ENCODE results near the gene RIOK1. TPM values are rescaled to one million over a fixed set of nuclear protein-coding genes. Genes with fewer than 3 reads are reported as not detected.
"Not testable (repeated sequence)": the region's sequence is repeated elsewhere in the genome, so short reads cannot be mapped to it uniquely, and the experiment has no call there.

RIOK1 gene
- total and polyA plus RNA-seq, 7 experiments from 2014 or later = 17.2 to 39.9 (median 26.4) TPM

DNA sequence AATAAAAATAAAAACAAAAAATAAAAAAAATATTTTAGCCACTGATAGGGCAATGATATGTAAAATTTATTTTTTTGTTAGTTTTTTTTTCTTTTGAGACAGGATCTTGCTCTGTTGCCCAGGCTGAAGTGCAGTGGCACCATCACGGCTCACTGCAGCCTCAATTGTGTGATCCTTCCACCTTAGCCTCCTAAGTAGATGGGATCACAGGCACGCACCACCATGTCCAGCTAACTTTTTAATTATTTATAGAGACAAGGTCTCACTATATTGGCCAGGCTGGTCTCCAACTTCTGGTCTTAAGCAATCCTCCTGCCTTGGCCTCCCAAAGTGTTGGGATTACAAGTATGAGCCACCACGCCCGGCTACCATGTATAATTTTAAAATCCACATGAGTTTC lies 59.4 kb downstream of the RIOK1 start:
- H3K27ac Mint-ChIP-seq = no peak overlapping the region
- H3K27ac ChIP-seq (ENCODE audit: low read depth, low read length) = no peak overlapping the region
- DNase-seq (no peak), ATAC-seq (no peak)
- CTCF ChIA-PET = no interaction called here
- no peak overlapping the region for H3K4me3 ChIP-seq (ENCODE audit: low read length)
- intact Hi-C loops (cut with micrococcal nuclease) = no loop called here
- peaks cover 0 to 16% (median 9%) of the 10 kb centered on the region in 5 donors for H3K27me3 Mint-ChIP-seq
- no peaks in the 10 kb centered on the region for H3K9me3 Mint-ChIP-seq
- POLR2A ChIA-PET = no interaction called here
- no peak overlapping the region for H3K4me3 Mint-ChIP-seq
- H3K36me3 Mint-ChIP-seq = no peaks in the 10 kb centered on the region
- H3K27me3 ChIP-seq (ENCODE audit: control insufficient read depth in 2 of 2, insufficient read depth in 2 of 2, low read length in 2 of 2) = no peaks in the 10 kb centered on the region
- H3K36me3 ChIP-seq (ENCODE audit: control insufficient read depth in 2 of 3, insufficient read depth in 3 of 3, low read length in 3 of 3) = no peaks in the 10 kb centered on the region
- H3K4me1 ChIP-seq (ENCODE audit: control insufficient read depth in 2 of 2, insufficient read depth in 2 of 2, low read length in 2 of 2) = no peaks in the 10 kb centered on the region
- H3K4me1 Mint-ChIP-seq = no peaks in the 10 kb centered on the region
- H3K9me3 ChIP-seq (ENCODE audit: control insufficient read depth in 2 of 3, low read length in 3 of 3) = no peaks in the 10 kb centered on the region

DNA sequence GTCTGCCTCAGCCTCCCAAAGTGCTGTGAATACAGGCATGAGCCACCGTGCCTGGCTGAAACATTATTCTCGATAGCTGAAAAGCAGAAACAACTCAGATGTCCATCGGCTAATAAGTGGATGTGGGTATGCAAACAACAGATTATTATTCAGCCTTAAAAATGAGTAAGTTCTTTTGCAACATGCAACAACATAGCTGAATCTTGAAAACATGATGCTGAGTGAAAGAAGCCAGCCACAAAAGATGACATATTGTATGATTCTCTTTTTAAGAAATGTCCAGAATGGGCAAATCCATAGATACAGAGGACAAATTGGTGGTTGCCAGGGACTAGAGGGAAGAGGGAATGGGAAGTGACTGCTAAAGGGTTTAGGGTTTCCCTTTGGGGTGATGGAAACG lies 61.7 kb downstream of the RIOK1 start:
- Mint-ChIP-seq H3K27ac (no peak overlapping the region), H3K4me1 (no peaks in the 10 kb centered on the region), H3K4me3 (no peak overlapping the region), H3K9me3 (no peaks in the 10 kb centered on the region), H3K27me3 (peaks cover 0 to 12% (median 6%) of the 10 kb centered on the region in 5 donors), H3K36me3 (no peaks in the 10 kb centered on the region)
- Histone ChIP-seq H3K9me3 (ENCODE audit: control insufficient read depth in 2 of 3, low read length in 3 of 3) (no peaks in the 10 kb centered on the region), H3K27me3 (ENCODE audit: control insufficient read depth in 2 of 2, insufficient read depth in 2 of 2, low read length in 2 of 2) (no peaks in the 10 kb centered on the region), H3K36me3 (ENCODE audit: control insufficient read depth in 2 of 3, insufficient read depth in 3 of 3, low read length in 3 of 3) (no peaks in the 10 kb centered on the region), H3K4me3 (ENCODE audit: low read length) (no peak overlapping the region), H3K27ac (ENCODE audit: low read depth, low read length) (no peak overlapping the region), H3K4me1 (ENCODE audit: control insufficient read depth in 2 of 2, insufficient read depth in 2 of 2, low read length in 2 of 2) (no peaks in the 10 kb centered on the region)
- DNase-seq = no peak
- CTCF ChIA-PET = interaction anchor here (0.6 kb wide), 1 partner anchor 778 kb away, joined by 3 read pairs; no protein-coding TSS in a partner anchor
- no peak for ATAC-seq
- intact Hi-C loops (cut with micrococcal nuclease) = no loop called here
- POLR2A ChIA-PET = no interaction called here

DNA sequence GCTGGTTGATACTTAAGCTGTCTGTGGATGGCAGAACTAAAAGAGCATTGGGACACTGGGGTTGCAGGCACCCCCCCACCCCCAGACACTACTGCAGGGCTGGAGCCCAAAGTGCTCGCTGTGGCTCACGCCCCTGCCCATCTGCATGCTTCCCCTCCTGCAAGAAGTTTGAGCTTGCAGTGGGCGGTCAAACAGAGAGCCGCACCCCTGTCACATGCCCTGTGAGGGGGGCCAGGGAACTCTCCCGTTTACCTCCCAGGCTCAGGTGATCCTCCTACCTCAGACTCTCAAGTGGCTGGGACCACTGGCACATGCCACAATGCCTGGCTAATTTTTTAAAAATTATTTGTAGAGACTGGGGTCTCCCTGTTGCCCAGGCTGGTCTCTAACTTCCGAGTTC lies 63.3 kb downstream of the RIOK1 start:
- peaks cover 0 to 4% (median 0%) of the 10 kb centered on the region in 11 donors for H3K9me3 Mint-ChIP-seq

DNA sequence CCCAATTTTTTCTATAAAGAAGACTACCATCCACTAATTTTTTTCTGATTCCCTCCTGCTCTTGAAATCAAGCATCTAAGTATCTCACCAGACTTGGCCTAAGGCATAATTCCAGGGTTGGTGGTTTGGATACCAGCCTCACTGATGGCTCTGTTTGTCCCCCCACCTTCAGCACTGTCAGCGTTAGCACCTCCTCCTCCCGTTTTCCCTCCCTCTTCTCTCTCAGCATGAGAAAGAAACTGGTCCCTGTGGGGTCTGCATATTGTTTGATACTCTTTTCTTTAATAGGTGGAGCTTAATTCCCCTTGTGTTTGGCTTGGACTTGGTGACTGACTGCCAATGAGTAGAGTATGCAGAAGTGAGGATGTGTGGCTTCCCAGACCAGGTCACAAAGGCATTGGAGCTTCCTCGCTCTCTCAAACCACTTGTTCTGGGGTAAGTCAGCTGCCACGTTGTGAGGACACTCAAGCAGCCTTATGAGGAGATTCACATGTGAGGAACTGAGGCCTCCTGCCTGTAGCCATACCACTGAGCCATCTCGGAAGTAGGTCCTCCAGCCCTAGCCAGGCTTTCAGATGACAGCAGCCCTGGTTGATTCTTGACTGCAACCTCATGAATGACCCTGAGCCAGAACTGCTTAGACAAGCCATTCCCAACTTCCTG lies 65.2 kb downstream of the RIOK1 start:
- CTCF ChIA-PET = interaction anchor here (0.6 kb wide), 1 partner anchor 20 kb away, joined by 3 read pairs; no protein-coding TSS in a partner anchor
- Histone ChIP-seq H3K4me1 (ENCODE audit: control insufficient read depth in 2 of 2, insufficient read depth in 2 of 2, low read length in 2 of 2) (no peaks in the 10 kb centered on the region), H3K27me3 (ENCODE audit: control insufficient read depth in 2 of 2, insufficient read depth in 2 of 2, low read length in 2 of 2) (no peaks in the 10 kb centered on the region), H3K9me3 (ENCODE audit: control insufficient read depth in 2 of 3, low read length in 3 of 3) (no peaks in the 10 kb centered on the region), H3K27ac (ENCODE audit: low read depth, low read length) (no peak overlapping the region), H3K4me3 (ENCODE audit: low read length) (no peak overlapping the region), H3K36me3 (ENCODE audit: control insufficient read depth in 2 of 3, insufficient read depth in 3 of 3, low read length in 3 of 3) (no peaks in the 10 kb centered on the region)
- POLR2A ChIA-PET = interaction anchor here (0.6 kb wide), 1 partner anchor 811 kb away, joined by 4 read pairs; no protein-coding TSS in a partner anchor
- ATAC-seq = no peak
- Mint-ChIP-seq H3K4me3 (no peak overlapping the region), H3K27ac (no peak overlapping the region), H3K4me1 (no peaks in the 10 kb centered on the region), H3K9me3 (peaks cover 0 to 4% (median 0%) of the 10 kb centered on the region in 11 donors), H3K36me3 (no peaks in the 10 kb centered on the region), H3K27me3 (peaks cover 0 to 12% (median 0%) of the 10 kb centered on the region in 5 donors)
- no peak for DNase-seq
- intact Hi-C loops (cut with micrococcal nuclease) = no loop called here

More for the DNA sequence above, 63.3 kb downstream of the RIOK1 start:
- POLR2A ChIA-PET = no interaction called here
- H3K36me3 Mint-ChIP-seq = no peaks in the 10 kb centered on the region
- Histone ChIP-seq H3K27me3 (ENCODE audit: control insufficient read depth in 2 of 2, insufficient read depth in 2 of 2, low read length in 2 of 2) (no peaks in the 10 kb centered on the region), H3K36me3 (ENCODE audit: control insufficient read depth in 2 of 3, insufficient read depth in 3 of 3, low read length in 3 of 3) (no peaks in the 10 kb centered on the region), H3K9me3 (ENCODE audit: control insufficient read depth in 2 of 3, low read length in 3 of 3) (no peaks in the 10 kb centered on the region), H3K4me3 (ENCODE audit: low read length) (no peak overlapping the region), H3K4me1 (ENCODE audit: control insufficient read depth in 2 of 2, insufficient read depth in 2 of 2, low read length in 2 of 2) (no peaks in the 10 kb centered on the region), H3K27ac (ENCODE audit: low read depth, low read length) (no peak overlapping the region)
- no peak for ATAC-seq
- no peak overlapping the region for H3K4me3 Mint-ChIP-seq
- peaks cover 0 to 12% (median 6%) of the 10 kb centered on the region in 5 donors for H3K27me3 Mint-ChIP-seq
- H3K4me1 Mint-ChIP-seq = no peaks in the 10 kb centered on the region
- no peak for DNase-seq
- CTCF ChIA-PET = no interaction called here
- no peak overlapping the region for H3K27ac Mint-ChIP-seq
- intact Hi-C loops (cut with micrococcal nuclease) = no loop called here

DNA sequence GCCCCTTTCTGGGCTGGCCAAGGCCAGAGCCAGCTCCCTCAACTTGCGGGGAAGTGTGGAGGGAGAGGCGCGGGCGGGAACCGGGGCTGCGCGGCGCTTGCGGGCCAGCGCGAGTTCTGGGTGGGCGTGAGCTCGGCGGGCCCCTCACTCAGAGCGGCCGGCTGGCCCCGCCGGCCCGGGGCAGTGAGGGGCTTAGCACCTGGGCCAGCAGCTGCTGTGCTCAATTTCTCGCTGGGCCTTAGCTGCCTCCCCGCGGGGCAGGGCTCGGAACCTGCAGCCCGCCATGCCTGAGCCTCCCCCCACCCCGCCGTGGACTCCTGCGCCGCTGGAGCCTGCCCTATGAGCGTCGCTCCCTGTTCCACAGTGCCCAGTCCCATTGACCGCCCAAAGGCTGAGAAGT lies 66.7 kb downstream of the RIOK1 start:
- CTCF ChIA-PET; H3K36me3 ChIP-seq (ENCODE audit: control insufficient read depth in 2 of 3, insufficient read depth in 3 of 3, low read length in 3 of 3); POLR2A ChIA-PET: not testable (repeated sequence)

DNA sequence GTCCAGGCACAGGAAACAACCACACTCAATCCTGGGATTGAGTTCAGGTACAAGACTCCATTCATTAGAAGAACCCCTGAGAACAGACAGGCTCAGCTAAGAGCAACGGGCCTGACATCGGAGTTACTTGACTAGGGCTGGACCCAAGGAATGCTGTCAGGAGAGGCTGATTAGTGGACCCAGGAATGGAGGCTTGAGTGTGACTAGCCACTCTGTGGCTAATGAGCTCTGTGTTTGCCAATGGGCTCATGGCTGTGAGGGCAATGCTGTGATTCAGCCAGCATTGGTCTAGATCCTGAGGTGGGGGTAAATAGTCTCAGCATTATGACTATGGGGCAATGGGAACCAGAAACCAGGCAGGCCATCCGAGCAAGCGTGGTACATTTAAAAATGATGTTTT lies 71.8 kb downstream of the RIOK1 start:
- Histone ChIP-seq H3K27me3 (ENCODE audit: control insufficient read depth in 2 of 2, insufficient read depth in 2 of 2, low read length in 2 of 2) (no peaks in the 10 kb centered on the region), H3K4me3 (ENCODE audit: low read length) (no peak overlapping the region), H3K4me1 (ENCODE audit: control insufficient read depth in 2 of 2, insufficient read depth in 2 of 2, low read length in 2 of 2) (no peaks in the 10 kb centered on the region), H3K27ac (ENCODE audit: low read depth, low read length) (no peak overlapping the region), H3K36me3 (ENCODE audit: control insufficient read depth in 2 of 3, insufficient read depth in 3 of 3, low read length in 3 of 3) (no peaks in the 10 kb centered on the region), H3K9me3 (ENCODE audit: control insufficient read depth in 2 of 3, low read length in 3 of 3) (no peaks in the 10 kb centered on the region)
- DNase-seq = no peak
- H3K9me3 Mint-ChIP-seq = peaks cover 0 to 4% (median 0%) of the 10 kb centered on the region in 11 donors
- no peak overlapping the region for H3K27ac Mint-ChIP-seq
- CTCF ChIA-PET = no interaction called here
- POLR2A ChIA-PET = interaction anchor here (0.5 kb wide), 1 partner anchor 10 kb away, joined by 4 read pairs; no protein-coding TSS in a partner anchor
- intact Hi-C loops (cut with micrococcal nuclease) = no loop called here
- H3K4me3 Mint-ChIP-seq = no peak overlapping the region
- H3K27me3 Mint-ChIP-seq = peaks cover 0 to 9% (median 6%) of the 10 kb centered on the region in 5 donors
- no peak for ATAC-seq
- no peaks in the 10 kb centered on the region for H3K4me1 Mint-ChIP-seq
- no peaks in the 10 kb centered on the region for H3K36me3 Mint-ChIP-seq

More for the DNA sequence above, 66.7 kb downstream of the RIOK1 start:
- H3K27me3 ChIP-seq (ENCODE audit: control insufficient read depth in 2 of 2, insufficient read depth in 2 of 2, low read length in 2 of 2); H3K36me3 Mint-ChIP-seq; H3K9me3 ChIP-seq (ENCODE audit: control insufficient read depth in 2 of 3, low read length in 3 of 3); H3K27ac Mint-ChIP-seq; DNase-seq; H3K9me3 Mint-ChIP-seq; H3K27ac ChIP-seq (ENCODE audit: low read depth, low read length); H3K4me1 Mint-ChIP-seq; intact Hi-C loops (cut with micrococcal nuclease); H3K4me1 ChIP-seq (ENCODE audit: control insufficient read depth in 2 of 2, insufficient read depth in 2 of 2, low read length in 2 of 2); H3K4me3 Mint-ChIP-seq; H3K4me3 ChIP-seq (ENCODE audit: low read length); ATAC-seq: not testable (repeated sequence)
- peaks cover 0 to 12% (median 4%) of the 10 kb centered on the region in 5 donors for H3K27me3 Mint-ChIP-seq

DNA sequence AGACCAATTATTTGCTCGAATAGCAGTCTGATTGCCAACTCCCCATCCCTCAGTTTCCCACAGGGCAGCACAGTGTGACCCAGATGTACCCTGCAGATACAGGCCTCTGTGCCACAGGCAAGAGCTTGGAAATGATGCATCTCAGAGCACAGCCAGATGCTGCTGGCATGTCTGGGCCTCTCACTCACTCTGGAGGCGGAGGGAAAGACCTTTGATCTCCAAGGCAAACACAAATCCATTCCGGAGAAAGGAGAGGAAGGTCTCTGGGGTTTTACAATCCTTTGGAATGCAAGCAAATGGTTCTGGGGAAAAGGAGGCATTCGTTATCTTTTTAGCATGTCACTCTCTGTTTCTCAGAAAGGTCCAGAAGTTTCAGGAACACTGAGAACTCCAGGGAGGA lies 74.2 kb downstream of the RIOK1 start:
- intact Hi-C loops (cut with micrococcal nuclease) = no loop called here
- no peaks in the 10 kb centered on the region for H3K9me3 ChIP-seq (ENCODE audit: control insufficient read depth in 2 of 3, low read length in 3 of 3)
- H3K36me3 ChIP-seq (ENCODE audit: control insufficient read depth in 2 of 3, insufficient read depth in 3 of 3, low read length in 3 of 3) = no peaks in the 10 kb centered on the region
- Mint-ChIP-seq H3K4me3 (no peak overlapping the region), H3K36me3 (no peaks in the 10 kb centered on the region), H3K4me1 (peaks cover 0 to 7% (median 0%) of the 10 kb centered on the region in 7 donors), H3K9me3 (no peaks in the 10 kb centered on the region), H3K27me3 (peaks cover 6 to 11% (median 8%) of the 10 kb centered on the region in 5 donors), H3K27ac (no peak overlapping the region)
- no peaks in the 10 kb centered on the region for H3K4me1 ChIP-seq (ENCODE audit: control insufficient read depth in 2 of 2, insufficient read depth in 2 of 2, low read length in 2 of 2)
- H3K27me3 ChIP-seq (ENCODE audit: control insufficient read depth in 2 of 2, insufficient read depth in 2 of 2, low read length in 2 of 2) = no peaks in the 10 kb centered on the region
- ChIA-PET CTCF (no interaction called here), POLR2A (no interaction called here)
- no peak for ATAC-seq
- H3K27ac ChIP-seq (ENCODE audit: low read depth, low read length) = no peak overlapping the region
- DNase-seq = no peak
- H3K4me3 ChIP-seq (ENCODE audit: low read length) = no peak overlapping the region

All from naive thymus-derived CD4-positive, alpha-beta T cell (primary cell).